Measurements from ENCODE around the gene ATG16L1. TPM values are rescaled to one million over a fixed set of nuclear protein-coding genes. Genes with fewer than 3 reads are reported as not detected.

Gene ATG16L1
- total RNA-seq, 1 donor: 29.3 TPM

DNA sequence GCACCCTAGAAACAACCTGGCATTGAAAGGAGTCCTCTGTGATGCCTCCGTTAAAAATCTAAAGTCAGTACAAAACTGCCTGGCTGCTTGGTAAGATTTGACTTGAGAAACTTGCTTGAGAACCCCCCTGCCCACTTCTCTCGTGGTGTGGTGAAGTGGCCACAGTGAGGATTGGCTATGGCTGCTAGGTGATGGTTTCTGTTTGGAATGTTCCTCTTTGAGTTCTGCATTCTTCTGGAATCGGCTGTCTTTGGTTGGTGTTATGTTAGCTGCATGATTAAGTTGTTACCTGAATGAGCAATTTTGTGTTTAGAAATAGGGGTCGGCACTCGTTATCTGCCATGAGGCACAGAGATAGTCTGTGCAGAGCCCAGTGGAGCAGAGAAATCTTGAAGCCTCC lies 34.4 kb downstream of the ATG16L1 start:
- no peak overlapping the region for H3K4me2 ChIP-seq (ENCODE audit: insufficient read depth, low read length)
- no peak overlapping the region for H3K4me3 ChIP-seq (ENCODE audit: insufficient read depth, low read length)
- no peaks in the 10 kb centered on the region for H4K20me1 ChIP-seq (ENCODE audit: insufficient read depth, low read length)
- H3K36me3 ChIP-seq (ENCODE audit: insufficient read depth, low read length): peaks cover 85% of the 10 kb centered on the region
- no peaks in the 10 kb centered on the region for H3K27me3 ChIP-seq (ENCODE audit: insufficient read depth, low read length)
- H3K4me1 ChIP-seq (ENCODE audit: insufficient read depth, low read length): no peaks in the 10 kb centered on the region
- H3K79me2 ChIP-seq (ENCODE audit: insufficient read depth, low read length): peaks cover 4% of the 10 kb centered on the region
- H3K27ac ChIP-seq (ENCODE audit: low read depth, low read length): peak overlapping the region; percentile 19
- no peak overlapping the region for H2AFZ ChIP-seq (ENCODE audit: low read length)
- no peak for TF ChIP-seq CTCF (IDR thresholded peaks at IDR 0.05; ENCODE audit: extremely low read depth, low read depth, low read length)
- DNase-seq (ENCODE audit: insufficient read length, low spot score, missing footprints): no peak
- H3K9me3 ChIP-seq (ENCODE audit: low read depth, low read length): no peaks in the 10 kb centered on the region

- no peak overlapping the region for H3K27ac ChIP-seq (ENCODE audit: low read depth, low read length)
- H3K4me1 ChIP-seq (ENCODE audit: insufficient read depth, low read length): no peaks in the 10 kb centered on the region
- no peak for TF ChIP-seq CTCF (IDR thresholded peaks at IDR 0.05; ENCODE audit: extremely low read depth, low read depth, low read length)
- no peak for DNase-seq (ENCODE audit: insufficient read length, low spot score, missing footprints)
- no peak overlapping the region for H3K4me3 ChIP-seq (ENCODE audit: insufficient read depth, low read length)
- H2AFZ ChIP-seq (ENCODE audit: low read length): no peak overlapping the region
- H3K4me2 ChIP-seq (ENCODE audit: insufficient read depth, low read length): no peak overlapping the region
- H3K36me3 ChIP-seq (ENCODE audit: insufficient read depth, low read length): peaks cover 85% of the 10 kb centered on the region
- H3K27me3 ChIP-seq (ENCODE audit: insufficient read depth, low read length): no peaks in the 10 kb centered on the region
- H4K20me1 ChIP-seq (ENCODE audit: insufficient read depth, low read length): no peaks in the 10 kb centered on the region
- no peaks in the 10 kb centered on the region for H3K9me3 ChIP-seq (ENCODE audit: low read depth, low read length)
- peaks cover 4% of the 10 kb centered on the region for H3K79me2 ChIP-seq (ENCODE audit: insufficient read depth, low read length)
These were observed 36.4 kb downstream of the ATG16L1 start for GRCh38 chr2:233287871-233288270.

DNA sequence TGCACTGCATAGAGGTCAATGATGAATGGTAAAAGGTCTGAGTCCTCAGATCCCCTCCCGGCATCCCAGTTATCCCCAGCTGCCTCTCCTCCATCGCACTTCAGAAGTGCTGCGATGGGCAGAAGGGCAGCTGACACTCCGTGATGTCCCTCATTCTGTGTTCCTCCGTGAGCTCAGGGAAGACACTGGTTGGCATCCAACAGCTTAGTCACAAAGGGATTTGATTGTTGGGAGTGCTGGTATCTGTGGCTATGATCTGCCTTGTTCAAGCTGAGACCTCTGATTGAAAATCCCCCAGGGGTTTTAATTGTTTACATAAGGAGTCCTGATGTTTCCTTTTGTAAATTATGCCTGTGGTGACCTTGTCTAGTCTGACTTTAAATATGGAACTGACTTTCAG lies 37.2 kb downstream of the ATG16L1 start:
- no peak overlapping the region for H3K27ac ChIP-seq (ENCODE audit: low read depth, low read length)
- no peaks in the 10 kb centered on the region for H3K4me1 ChIP-seq (ENCODE audit: insufficient read depth, low read length)
- H3K36me3 ChIP-seq (ENCODE audit: insufficient read depth, low read length): peaks cover 85% of the 10 kb centered on the region
- H3K79me2 ChIP-seq (ENCODE audit: insufficient read depth, low read length): peaks cover 4% of the 10 kb centered on the region
- no peak overlapping the region for H3K4me3 ChIP-seq (ENCODE audit: insufficient read depth, low read length)
- no peaks in the 10 kb centered on the region for H3K9me3 ChIP-seq (ENCODE audit: low read depth, low read length)
- H4K20me1 ChIP-seq (ENCODE audit: insufficient read depth, low read length): no peaks in the 10 kb centered on the region
- TF ChIP-seq CTCF (IDR thresholded peaks at IDR 0.05; ENCODE audit: extremely low read depth, low read depth, low read length): no peak
- DNase-seq (ENCODE audit: insufficient read length, low spot score, missing footprints): no peak
- H3K4me2 ChIP-seq (ENCODE audit: insufficient read depth, low read length): no peak overlapping the region
- H3K27me3 ChIP-seq (ENCODE audit: insufficient read depth, low read length): no peaks in the 10 kb centered on the region
- H2AFZ ChIP-seq (ENCODE audit: low read length): no peak overlapping the region

GRCh38 chr2:233289648-233290047 lies 38.2 kb downstream of the ATG16L1 start:
- no peak overlapping the region for H3K27ac ChIP-seq (ENCODE audit: low read depth, low read length)
- H3K36me3 ChIP-seq (ENCODE audit: insufficient read depth, low read length): peaks cover 88% of the 10 kb centered on the region
- H2AFZ ChIP-seq (ENCODE audit: low read length): no peak overlapping the region
- H3K4me1 ChIP-seq (ENCODE audit: insufficient read depth, low read length): no peaks in the 10 kb centered on the region
- H3K9me3 ChIP-seq (ENCODE audit: low read depth, low read length): no peaks in the 10 kb centered on the region
- peaks cover 4% of the 10 kb centered on the region for H3K79me2 ChIP-seq (ENCODE audit: insufficient read depth, low read length)
- no peaks in the 10 kb centered on the region for H3K27me3 ChIP-seq (ENCODE audit: insufficient read depth, low read length)
- no peak for DNase-seq (ENCODE audit: insufficient read length, low spot score, missing footprints)
- H4K20me1 ChIP-seq (ENCODE audit: insufficient read depth, low read length): no peaks in the 10 kb centered on the region
- no peak overlapping the region for H3K4me2 ChIP-seq (ENCODE audit: insufficient read depth, low read length)
- H3K4me3 ChIP-seq (ENCODE audit: insufficient read depth, low read length): no peak overlapping the region
- no peak for TF ChIP-seq CTCF (IDR thresholded peaks at IDR 0.05; ENCODE audit: extremely low read depth, low read depth, low read length)

Data from osteoblast (primary cell).